Gastroesophageal sphincter (tissue), 2 donors: Measurements from ENCODE around the gene KCMF1.

Experiments used
- POLR2A ChIP-seq, 2 donors: fragments of 450-650 bp; IDR thresholded peaks; one replicate each; pipeline ENCODE4 v1.6.1; 2017; ENCODE audit warnings: antibody characterized with exemption in 2 of 2, mild to moderate bottlenecking in 2 of 2, moderate library complexity in 1 of 2
- POLR2AphosphoS5 ChIP-seq: sonication (generic); formaldehyde crosslinking; IDR thresholded peaks from one replicate; pipeline ENCODE4 v1.6.1; 2017; ENCODE audit warnings: antibody characterized with exemption

GRCh38 chr2:85012431-85012830, 41.5 kb downstream of the KCMF1 start:
- TF ChIP-seq POLR2A (IDR thresholded peaks at IDR 0.05): no peak
- TF ChIP-seq POLR2AphosphoS5: no peak
